Upper lobe of left lung (tissue), 6 donors: ENCODE measurements around the gene TEF. TPM values are rescaled to one million over a fixed set of nuclear protein-coding genes. Genes with fewer than 3 reads are reported as not detected.

ENCODE experiments used
- ATAC-seq, 2 donors: fragments of 200-7000 bp; cut with Tn5 transposase; one replicate each; pipeline ENCODE4 v1.9.1; 2022; ENCODE audit warnings: mild to moderate bottlenecking in 2 of 2, moderate library complexity in 2 of 2; ENCODE audit not compliant: low FRiP score in 2 of 2
- DNase-seq, 2 donors: peaks; one replicate each; pipeline ENCODE4 v3.0.0-alpha.2; 2019 to 2020
- H3K27ac ChIP-seq, 4 donors: fragments of 200-600 bp; sonication (generic); one replicate each; pipeline ENCODE4 v1.5.1; 2016 to 2019
- H3K27me3 ChIP-seq, 4 donors: fragments of 200-600 bp; sonication (generic); one replicate each; pipeline ENCODE4 v1.5.1; 2017 to 2019
- H3K36me3 ChIP-seq, 4 donors: fragments of 200-600 bp; sonication (generic); one replicate each; pipeline ENCODE4 v1.5.1; 2016 to 2019
- H3K4me1 ChIP-seq, 4 donors: fragments of 200-600 bp; sonication (generic); one replicate each; pipeline ENCODE4 v1.5.1; 2018 to 2019
- H3K4me3 ChIP-seq, 4 donors: fragments of 200-600 bp; sonication (generic); one replicate each; pipeline ENCODE4 v1.5.1; 2017 to 2019; ENCODE audit warnings: mild to moderate bottlenecking in 2 of 4, moderate library complexity in 1 of 4
- H3K9me3 ChIP-seq, 4 donors: fragments of 200-600 bp; sonication (generic); one replicate each; pipeline ENCODE4 v1.5.1; 2018 to 2019
- CTCF ChIP-seq, 6 experiments: fragments of 450-650 bp in 4 of 6; fragments of 200-600 bp in 2 of 6; sonication (generic) in 2 of 6; IDR thresholded peaks; one replicate each; pipeline ENCODE4 v1.5.1; 2016 to 2019; ENCODE audit warnings: antibody characterized with exemption in 6 of 6
- EP300 ChIP-seq, 4 donors: sonication (generic); formaldehyde crosslinking; IDR thresholded peaks; one replicate each; pipeline ENCODE4 v1.5.1; 2017; ENCODE audit warnings: antibody characterized with exemption in 4 of 4, control low read depth in 2 of 4
- POLR2A ChIP-seq, 4 donors: fragments of 450-650 bp; IDR thresholded peaks; one replicate each; pipeline ENCODE4 v1.5.1; 2016 to 2017; ENCODE audit warnings: antibody characterized with exemption in 4 of 4, mild to moderate bottlenecking in 2 of 4
- POLR2AphosphoS5 ChIP-seq, 2 donors: sonication (generic); formaldehyde crosslinking; IDR thresholded peaks; one replicate each; pipeline ENCODE4 v1.5.1; 2017; ENCODE audit warnings: antibody characterized with exemption in 2 of 2
- WGBS, 2 donors: methylation state at CpG; one replicate each; pipeline ENCODE4 v1.1.5; 2017 to 2018; 5-methylcytosine and 5-hydroxymethylcytosine counted together
- total RNA-seq, 6 donors: library from RNA; depleted of rRNA in 4 of 6; stranded (reverse); fragments of >200 nt in 4 of 6; gene quantifications; one replicate each; pipeline versions ENCODE4 v1.1.0 to v1.2.1, GENCODE V29; 2016 to 2021
- donor health status: DM: no; HTN: no; CAD: no; lungs with moderate emphysema.
- donor health status: DM: no; HTN: yes; CAD: no; lungs with severe emphysema.

The TEF gene
- total RNA-seq, 6 donors from 2014 or later, result 12.6 to 41.8 (median 19.4) TPM

GRCh38 chr22:41334951-41335635 is 46.6 kb upstream of the TEF start:
- H3K27ac ChIP-seq, result no peak overlapping the region
- peaks cover 7 to 90% (median 71%) of the 10 kb centered on the region in 4 donors for H3K36me3 ChIP-seq

GRCh38 chr22:41338614-41339212 is 43.0 kb upstream of the TEF start:
- ATAC-seq (peak in 1 of 2 donors; percentile 63), DNase-seq (peak in 1 of 2 donors; percentile 54)
- H3K4me3 ChIP-seq, result no peak overlapping the region
- no peaks in the 10 kb centered on the region for H3K9me3 ChIP-seq
- TF ChIP-seq POLR2AphosphoS5 (IDR thresholded peaks at IDR 0.05) (no peak), POLR2A (IDR thresholded peaks at IDR 0.05) (no peak), EP300 (IDR thresholded peaks at IDR 0.05) (no peak), CTCF (IDR thresholded peaks at IDR 0.05) (no peak)
- H3K4me1 ChIP-seq, result no peaks in the 10 kb centered on the region
- H3K36me3 ChIP-seq, result peaks cover 14 to 91% (median 74%) of the 10 kb centered on the region in 4 donors
- WGBS, 2 donors, result 93 to 98% methylated on average over 12 to 14 of the region's 14 CpGs
- no peak overlapping the region for H3K27ac ChIP-seq
- H3K27me3 ChIP-seq, result no peaks in the 10 kb centered on the region

More at GRCh38 chr22:41334951-41335635, 46.6 kb upstream of the TEF start:
- no peaks in the 10 kb centered on the region for H3K4me1 ChIP-seq
- H3K27me3 ChIP-seq, result no peaks in the 10 kb centered on the region
- no peak for TF ChIP-seq POLR2AphosphoS5 (IDR thresholded peaks at IDR 0.05)
- no peak for TF ChIP-seq EP300 (IDR thresholded peaks at IDR 0.05)
- TF ChIP-seq POLR2A (IDR thresholded peaks at IDR 0.05), result no peak
- TF ChIP-seq CTCF (IDR thresholded peaks at IDR 0.05), result no peak
- DNase-seq (no peak), ATAC-seq (peak in 1 of 2 donors; percentile 7)
- WGBS, 2 donors, result 91% methylated on average over 9 to 11 of the region's 11 CpGs
- H3K4me3 ChIP-seq, result no peak overlapping the region
- no peaks in the 10 kb centered on the region for H3K9me3 ChIP-seq

GRCh38 chr22:41339823-41340222 is 41.9 kb upstream of the TEF start:
- Histone ChIP-seq H3K4me3 (no peak overlapping the region), H3K36me3 (peaks cover 20 to 91% (median 74%) of the 10 kb centered on the region in 4 donors), H3K27ac (no peak overlapping the region), H3K27me3 (no peaks in the 10 kb centered on the region), H3K4me1 (no peaks in the 10 kb centered on the region), H3K9me3 (no peaks in the 10 kb centered on the region)
- no peak for TF ChIP-seq CTCF (IDR thresholded peaks at IDR 0.05)
- TF ChIP-seq EP300 (IDR thresholded peaks at IDR 0.05), result no peak
- no peak for TF ChIP-seq POLR2AphosphoS5 (IDR thresholded peaks at IDR 0.05)
- no peak for TF ChIP-seq POLR2A (IDR thresholded peaks at IDR 0.05)
- WGBS, 2 donors, result 96% methylated on average over 14 to 18 of the region's 18 CpGs
- DNase-seq (peak in 1 of 2 donors; percentile 74), ATAC-seq (no peak)

GRCh38 chr22:41340357-41340756 is 41.4 kb upstream of the TEF start:
- no peak overlapping the region for H3K4me3 ChIP-seq
- DNase-seq, result peak in 1 of 2 donors; percentile 42
- no peaks in the 10 kb centered on the region for H3K27me3 ChIP-seq
- TF ChIP-seq POLR2A (IDR thresholded peaks at IDR 0.05), result no peak
- no peak for TF ChIP-seq CTCF (IDR thresholded peaks at IDR 0.05)
- TF ChIP-seq EP300 (IDR thresholded peaks at IDR 0.05), result no peak
- 81 to 94% methylated on average over 3 to 5 of the region's 11 CpGs for WGBS, 2 donors
- no peak for ATAC-seq
- H3K9me3 ChIP-seq, result no peaks in the 10 kb centered on the region
- H3K36me3 ChIP-seq, result peaks cover 20 to 91% (median 75%) of the 10 kb centered on the region in 4 donors
- no peaks in the 10 kb centered on the region for H3K4me1 ChIP-seq
- no peak overlapping the region for H3K27ac ChIP-seq
